Stimulated activated CD4-positive, alpha-beta T cell treated with anti-CD3 and anti-CD28 coated beads, Interleukin-2, amount 100 ng/mL, for 4 hours (primary cell): ENCODE data around the gene OAS2.
A peak's percentile ranks its signal among the peaks of the same experiment; 100 is the strongest.
"Not testable (repeated sequence)": the region's sequence is repeated elsewhere in the genome, so short reads cannot be mapped to it uniquely, and the experiment has no call there.

ENCODE experiments used
- DNase-seq: peaks from one replicate; pipeline ENCODE4 v3.0.0-alpha.2; 2020; ENCODE audit warnings: low read depth

OAS2 gene

GRCh38 chr12:112985642-112986290, 7.4 kb downstream of the OAS2 start:
- no peak for DNase-seq

- no peak for DNase-seq
Observed at GRCh38 chr12:112986291-112986800, 8.0 kb downstream of the OAS2 start.

- DNase-seq = no peak
Observed at GRCh38 chr12:112987561-112987960, 9.2 kb downstream of the OAS2 start.

DNA sequence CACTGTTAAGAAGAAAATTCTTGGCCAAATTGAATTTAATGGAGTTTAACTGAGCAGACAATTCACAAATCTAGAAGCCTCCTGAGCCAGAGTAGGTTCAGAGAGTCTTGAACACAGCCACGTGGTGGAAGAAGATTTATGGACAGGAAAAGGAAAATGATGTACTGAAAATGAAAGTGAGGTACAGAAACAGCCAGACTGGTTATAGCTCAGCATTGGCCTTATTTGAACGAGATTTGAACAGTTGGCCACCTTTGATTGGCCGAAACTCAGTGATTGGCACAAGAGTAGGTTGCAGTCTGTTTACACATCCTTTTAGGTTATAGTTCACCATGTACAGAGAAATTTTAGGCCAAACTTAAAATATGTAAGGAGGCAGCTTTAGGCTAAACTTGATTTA, 9.9 kb downstream of the OAS2 start:
- DNase-seq = no peak

GRCh38 chr12:112988823-112989385, 10.6 kb downstream of the OAS2 start:
- not testable (repeated sequence) for DNase-seq

- no peak for DNase-seq
Observed at GRCh38 chr12:112989806-112990205, 11.5 kb downstream of the OAS2 start.

- peak; percentile 39 for DNase-seq
Observed at GRCh38 chr12:112992541-112993398, 14.5 kb downstream of the OAS2 start.

- DNase-seq = no peak
Observed at GRCh38 chr12:112995008-112995407, 16.7 kb downstream of the OAS2 start.

- DNase-seq = no peak
Observed at GRCh38 chr12:112996501-112996900, 18.2 kb downstream of the OAS2 start.

- DNase-seq = no peak
Observed at GRCh38 chr12:112997506-112997905, 19.2 kb downstream of the OAS2 start.

- no peak for DNase-seq
Observed at GRCh38 chr12:112998987-112999767, 20.9 kb downstream of the OAS2 start.

GRCh38 chr12:113000433-113000832, 22.1 kb downstream of the OAS2 start:
- no peak for DNase-seq

GRCh38 chr12:113002155-113002554, 23.8 kb downstream of the OAS2 start:
- DNase-seq = no peak

- no peak for DNase-seq
Observed at GRCh38 chr12:113002676-113003075, 24.4 kb downstream of the OAS2 start.

- no peak for DNase-seq
Observed at GRCh38 chr12:113003636-113004035, 25.3 kb downstream of the OAS2 start.

DNA sequence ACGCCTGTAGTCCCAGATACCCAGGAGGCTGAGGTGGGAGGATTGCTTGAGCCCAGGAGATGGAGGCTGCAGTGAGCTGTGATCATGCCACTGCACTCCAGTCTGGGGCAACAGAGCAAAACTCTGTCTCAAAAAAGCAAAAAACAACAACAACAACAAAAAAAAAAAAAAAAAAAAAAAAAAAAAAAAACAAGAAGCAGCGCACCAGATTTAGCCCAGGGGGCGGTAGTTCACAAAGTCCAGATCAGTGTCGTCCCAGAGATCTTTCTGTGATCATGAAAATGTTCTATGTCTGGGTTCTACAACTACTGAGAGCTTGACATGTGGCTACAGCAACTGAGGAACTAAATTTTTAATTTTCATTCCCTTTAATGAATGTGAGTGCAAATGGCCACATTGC, 27.4 kb downstream of the OAS2 start:
- DNase-seq = no peak

GRCh38 chr12:113006206-113006605, 27.9 kb downstream of the OAS2 start:
- DNase-seq = no peak

DNA sequence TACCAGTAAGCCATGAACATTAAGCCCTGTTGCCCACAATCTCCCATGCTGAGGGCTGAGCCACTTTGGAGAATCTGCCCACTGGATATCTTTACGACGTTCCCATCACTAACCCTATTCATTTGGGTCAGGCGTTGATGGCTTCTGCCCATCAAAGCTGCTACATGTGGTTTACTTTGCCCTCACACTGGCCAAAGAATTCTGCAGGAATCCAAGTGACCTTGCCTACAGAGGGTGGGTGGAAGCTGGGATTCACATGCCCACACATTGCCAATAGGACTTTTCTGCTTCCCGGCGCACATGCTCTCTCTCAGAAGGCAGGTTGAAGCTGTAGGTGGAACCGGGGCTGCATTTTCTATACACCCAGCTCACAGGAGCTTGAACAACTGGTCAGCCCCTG, 28.3 kb downstream of the OAS2 start:
- no peak for DNase-seq

GRCh38 chr12:113007166-113007565, 28.8 kb downstream of the OAS2 start:
- no peak for DNase-seq

DNA sequence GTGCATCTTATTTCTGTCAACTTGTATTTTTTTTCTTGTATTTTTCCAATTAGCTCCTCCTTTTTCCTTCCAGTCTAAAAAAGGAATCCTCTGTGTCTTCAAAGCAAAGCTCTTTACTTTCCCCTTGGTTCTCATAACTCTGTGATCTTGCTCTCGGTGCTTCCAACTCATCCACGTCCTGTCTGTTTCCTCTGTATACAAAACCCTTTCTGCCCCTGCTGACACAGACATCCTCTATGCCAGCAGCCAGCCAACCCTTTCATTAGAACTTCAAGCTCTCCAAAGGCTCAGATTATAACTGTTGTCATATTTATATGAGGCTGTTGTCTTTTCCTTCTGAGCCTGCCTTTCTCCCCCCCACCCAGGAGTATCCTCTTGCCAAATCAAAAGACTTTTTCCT, 32.4 kb downstream of the OAS2 start:
- DNase-seq = no peak

- no peak for DNase-seq
Observed at GRCh38 chr12:113014565-113014964, 36.2 kb downstream of the OAS2 start.

DNA sequence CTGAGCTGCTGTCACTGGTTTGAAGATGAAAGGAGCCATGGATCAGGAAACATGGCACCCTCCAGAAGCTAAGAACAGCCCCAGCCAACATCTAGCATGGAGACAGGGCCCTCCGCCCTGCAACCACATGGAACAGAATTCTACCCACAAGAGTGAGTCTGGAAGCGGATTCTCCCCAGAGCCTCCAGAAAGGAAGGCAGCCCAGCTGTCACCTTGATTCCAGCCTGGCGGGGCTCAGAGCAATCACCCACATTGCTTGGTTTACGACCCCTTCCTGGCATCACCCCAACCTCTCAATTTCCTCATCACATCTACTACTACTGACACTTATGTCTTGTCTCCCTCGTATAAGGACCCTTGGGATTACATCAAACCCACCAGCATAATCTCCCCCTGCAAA, 38.5 kb downstream of the OAS2 start:
- DNase-seq = no peak
